C4-2B (cell line): Measurements from ENCODE around the gene FAM120B.

Experiments
- ZFX ChIP-seq: fragments of 450-650 bp; IDR thresholded peaks from 2 replicates; pipeline ENCODE4 v1.6.1; 2017
- TF ChIP-seq, protein P1 (sequence below): fragments of 450-650 bp; conservative IDR thresholded peaks from 2 replicates; pipeline ENCODE4 v1.5.1; 2017; ENCODE audit warnings: mild to moderate bottlenecking

DNA sequence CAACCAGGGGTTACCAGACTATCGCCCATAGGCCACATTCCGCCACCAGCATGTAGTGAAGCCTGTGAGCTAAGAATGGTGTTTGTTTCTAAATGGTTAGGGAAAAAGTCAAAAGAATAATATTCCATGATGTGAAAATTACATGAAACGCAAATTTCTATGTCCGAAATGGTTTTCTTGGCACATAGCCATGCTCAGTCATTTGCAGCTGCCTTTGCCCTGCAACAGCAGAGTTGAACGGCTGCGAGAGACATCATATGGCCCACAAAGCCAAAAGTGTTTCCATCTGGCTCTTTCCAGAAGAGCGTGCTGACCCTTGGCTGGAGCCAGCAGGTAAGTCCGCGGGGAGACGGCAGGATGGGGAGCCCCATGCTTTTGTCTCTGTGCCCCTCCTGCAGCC is 60.7 kb downstream of the FAM120B start:
- TF ChIP-seq, protein P1, sequence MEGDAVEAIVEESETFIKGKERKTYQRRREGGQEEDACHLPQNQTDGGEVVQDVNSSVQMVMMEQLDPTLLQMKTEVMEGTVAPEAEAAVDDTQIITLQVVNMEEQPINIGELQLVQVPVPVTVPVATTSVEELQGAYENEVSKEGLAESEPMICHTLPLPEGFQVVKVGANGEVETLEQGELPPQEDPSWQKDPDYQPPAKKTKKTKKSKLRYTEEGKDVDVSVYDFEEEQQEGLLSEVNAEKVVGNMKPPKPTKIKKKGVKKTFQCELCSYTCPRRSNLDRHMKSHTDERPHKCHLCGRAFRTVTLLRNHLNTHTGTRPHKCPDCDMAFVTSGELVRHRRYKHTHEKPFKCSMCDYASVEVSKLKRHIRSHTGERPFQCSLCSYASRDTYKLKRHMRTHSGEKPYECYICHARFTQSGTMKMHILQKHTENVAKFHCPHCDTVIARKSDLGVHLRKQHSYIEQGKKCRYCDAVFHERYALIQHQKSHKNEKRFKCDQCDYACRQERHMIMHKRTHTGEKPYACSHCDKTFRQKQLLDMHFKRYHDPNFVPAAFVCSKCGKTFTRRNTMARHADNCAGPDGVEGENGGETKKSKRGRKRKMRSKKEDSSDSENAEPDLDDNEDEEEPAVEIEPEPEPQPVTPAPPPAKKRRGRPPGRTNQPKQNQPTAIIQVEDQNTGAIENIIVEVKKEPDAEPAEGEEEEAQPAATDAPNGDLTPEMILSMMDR: no peak
- TF ChIP-seq ZFX: no peak
